ELR (cell line): ENCODE measurements around the gene RNPEPL1.
"Not testable (repeated sequence)": the region's sequence is repeated elsewhere in the genome, so short reads cannot be mapped to it uniquely, and the experiment has no call there.

Experiments used
- DNase-seq: peaks from one replicate; pipeline ENCODE4 v3.0.0-alpha.2; 2015; ENCODE audit warnings: low read depth

The RNPEPL1 gene

GRCh38 chr2:240604939-240605716 is 36.8 kb downstream of the RNPEPL1 start:
- no peak for DNase-seq

GRCh38 chr2:240605867-240606743 is 37.8 kb downstream of the RNPEPL1 start:
- no peak for DNase-seq

GRCh38 chr2:240611601-240612210 is 43.4 kb downstream of the RNPEPL1 start:
- no peak for DNase-seq

GRCh38 chr2:240613781-240614180 is 45.5 kb downstream of the RNPEPL1 start:
- DNase-seq: no peak

GRCh38 chr2:240614391-240614790 is 46.1 kb downstream of the RNPEPL1 start:
- no peak for DNase-seq

- no peak for DNase-seq
Measured at GRCh38 chr2:240615396-240615795, 47.1 kb downstream of the RNPEPL1 start.

- DNase-seq: no peak
Measured at GRCh38 chr2:240615820-240616547, 47.7 kb downstream of the RNPEPL1 start.

GRCh38 chr2:240616860-240617666 is 48.8 kb downstream of the RNPEPL1 start:
- not testable (repeated sequence) for DNase-seq

GRCh38 chr2:240618776-240619175 is 50.5 kb downstream of the RNPEPL1 start:
- no peak for DNase-seq

GRCh38 chr2:240619506-240620148 is 51.3 kb downstream of the RNPEPL1 start:
- peak; percentile 6 for DNase-seq

- DNase-seq: no peak
Measured at GRCh38 chr2:240620149-240620731, 52.0 kb downstream of the RNPEPL1 start.

- no peak for DNase-seq
Measured at GRCh38 chr2:240620859-240621258, 52.6 kb downstream of the RNPEPL1 start.

GRCh38 chr2:240622060-240622411 is 53.8 kb downstream of the RNPEPL1 start:
- DNase-seq: no peak

- DNase-seq: no peak
Measured at GRCh38 chr2:240622531-240623235, 54.4 kb downstream of the RNPEPL1 start.

- no peak for DNase-seq
Measured at GRCh38 chr2:240623531-240624010, 55.3 kb downstream of the RNPEPL1 start.

- no peak for DNase-seq
Measured at GRCh38 chr2:240624011-240624949, 56.0 kb downstream of the RNPEPL1 start.

GRCh38 chr2:240624950-240625621 is 56.8 kb downstream of the RNPEPL1 start, which contains the start of gene GPR35:
Gene GPR35 (plus strand): TSS chr2:240625480. CDS start chr2:240629953, 4,473 bp downstream.
- peak; percentile 73 for DNase-seq
